Neuronal stem cell (in vitro differentiated cells): Measurements from ENCODE around the gene HCRTR2.
"Not testable (repeated sequence)": the region's sequence is repeated elsewhere in the genome, so short reads cannot be mapped to it uniquely, and the experiment has no call there.

Source experiments
- DNase-seq: peaks from one replicate; pipeline ENCODE4 v3.0.0-alpha.2; 2013; ENCODE audit warnings: low spot score
- H2AFZ ChIP-seq: one replicate; pipeline ENCODE4 v1.6.1; 2013; ENCODE audit warnings: mild to moderate bottlenecking, low read length, inconsistent platforms
- H2AK5ac ChIP-seq: 2 replicates; pipeline ENCODE4 v1.6.1; 2013; ENCODE audit warnings: low read depth, mild to moderate bottlenecking, inconsistent platforms, low read length, moderate library complexity, mixed read lengths
- H2BK120ac ChIP-seq: 2 replicates; pipeline ENCODE4 v1.6.1; 2013; ENCODE audit warnings: low read depth, mild to moderate bottlenecking, inconsistent platforms, low read length, moderate library complexity, mixed read lengths
- H2BK12ac ChIP-seq: one replicate; pipeline ENCODE4 v1.6.1; 2013; ENCODE audit warnings: low read length, inconsistent platforms
- H2BK15ac ChIP-seq: 2 replicates; pipeline ENCODE4 v1.6.1; 2013; ENCODE audit warnings: mild to moderate bottlenecking, low read length, inconsistent platforms, mixed read lengths
- H2BK5ac ChIP-seq: one replicate; pipeline ENCODE4 v1.6.1; 2013; ENCODE audit warnings: inconsistent platforms, mild to moderate bottlenecking, low read length, moderate library complexity
- H3K14ac ChIP-seq: one replicate; pipeline ENCODE4 v1.6.1; 2013; ENCODE audit warnings: low read length, inconsistent platforms
- H3K18ac ChIP-seq: 2 replicates; pipeline ENCODE4 v1.6.1; 2013; ENCODE audit warnings: low read length, inconsistent platforms
- H3K23ac ChIP-seq: 2 replicates; pipeline ENCODE4 v1.6.1; 2013; ENCODE audit warnings: low read depth, mild to moderate bottlenecking, mixed read lengths, low read length, inconsistent platforms; ENCODE audit not compliant: poor library complexity
- H3K27ac ChIP-seq: replicated peaks from 3 replicates; pipeline ENCODE4 v1.5.1; 2013; ENCODE audit warnings: low read length, inconsistent platforms
- H3K27me3 ChIP-seq, 3 experiments: 2 replicates each; pipeline ENCODE4 v1.6.1; 2013; ENCODE audit warnings: low read length in 3 of 3, mild to moderate bottlenecking in 2 of 3, inconsistent platforms in 1 of 3, low read depth in 1 of 3, mixed read lengths in 1 of 3, moderate library complexity in 1 of 3; ENCODE audit not compliant: control insufficient read depth in 3 of 3, insufficient read depth in 3 of 3
- H3K36me3 ChIP-seq, 2 donors: replicated peaks in 1 of 2; 2 replicates each; pipeline ENCODE4 v1.6.1; 2013; ENCODE audit warnings: low read length in 2 of 2; ENCODE audit not compliant: control insufficient read depth in 2 of 2, insufficient read depth in 2 of 2
- H3K4ac ChIP-seq: 2 replicates; pipeline ENCODE4 v1.6.1; 2013; ENCODE audit warnings: inconsistent platforms, mild to moderate bottlenecking, low read length, moderate library complexity
- H3K4me1 ChIP-seq, 2 donors: 1 replicate in 1 of 2; 2 replicates in 1 of 2; pipeline ENCODE4 v1.6.1; 2013; ENCODE audit warnings: low read length in 2 of 2, low read depth in 1 of 2; ENCODE audit not compliant: control insufficient read depth in 2 of 2, insufficient read depth in 1 of 2
- H3K4me2 ChIP-seq: one replicate; pipeline ENCODE4 v1.6.1; 2013; ENCODE audit warnings: mild to moderate bottlenecking, low read length, inconsistent platforms; ENCODE audit not compliant: insufficient read depth, poor library complexity, severe bottlenecking
- H3K4me3 ChIP-seq, 2 donors: 2 replicates each; pipeline ENCODE4 v1.5.1; 2013; ENCODE audit warnings: low read length in 2 of 2, mild to moderate bottlenecking in 2 of 2, inconsistent platforms in 1 of 2, moderate library complexity in 1 of 2
- H3K79me1 ChIP-seq: one replicate; pipeline ENCODE4 v1.6.1; 2013; ENCODE audit warnings: low read depth, mild to moderate bottlenecking, inconsistent platforms, low read length, moderate library complexity
- H3K9ac ChIP-seq: one replicate; pipeline ENCODE4 v1.6.1; 2013; ENCODE audit warnings: mild to moderate bottlenecking, low read depth, low read length, inconsistent platforms; ENCODE audit not compliant: poor library complexity
- H3K9me3 ChIP-seq, 2 donors: replicated peaks in 1 of 2; 2 replicates each; pipeline versions ENCODE3 to v1.6.1; 2013; ENCODE audit warnings: low read length in 2 of 2, mild to moderate bottlenecking in 2 of 2, inconsistent platforms in 1 of 2, low read depth in 1 of 2, mixed read lengths in 1 of 2, moderate library complexity in 1 of 2; ENCODE audit not compliant: control insufficient read depth in 2 of 2, insufficient read depth in 1 of 2
- H4K8ac ChIP-seq: one replicate; pipeline ENCODE4 v1.6.1; 2013; ENCODE audit warnings: low read depth, mild to moderate bottlenecking, inconsistent platforms, low read length, moderate library complexity
- H4K91ac ChIP-seq: one replicate; pipeline ENCODE4 v1.6.1; 2013; ENCODE audit warnings: low read length, low read depth, mild to moderate bottlenecking, inconsistent platforms; ENCODE audit not compliant: poor library complexity
- WGBS, 2 donors: extraction: QIAGEN DNeasy Blood & Tissue Kit; methylation state at CpG; one replicate each; pipeline ENCODE4 v1.1.7; 2013; ENCODE audit warnings: missing lambda C conversion rate in 2 of 2, mixed read lengths in 1 of 2; ENCODE audit not compliant: insufficient read length in 2 of 2, insufficient replicate concordance in 1 of 2; ENCODE audit errors: extremely low coverage in 2 of 2; 5-methylcytosine and 5-hydroxymethylcytosine counted together

Gene HCRTR2

DNA sequence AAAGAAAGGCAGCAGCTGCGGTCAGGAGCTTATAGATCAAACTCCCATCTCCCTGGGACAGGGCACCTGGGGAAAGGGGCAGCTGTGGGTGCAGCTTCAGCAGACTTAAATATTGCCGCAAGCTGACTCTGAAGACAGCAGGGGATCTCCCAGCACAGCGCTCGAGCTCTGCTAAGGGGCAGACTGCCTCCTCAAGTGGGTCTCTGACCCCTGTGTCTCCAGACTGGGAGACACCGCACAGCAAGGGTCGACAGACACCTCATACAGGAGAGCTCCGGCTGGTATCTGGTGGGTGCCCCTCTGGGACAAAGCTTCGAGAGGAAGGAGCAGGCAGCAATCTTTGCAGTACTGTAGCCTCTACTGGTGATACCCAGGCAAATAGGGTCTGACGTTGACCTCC, 15.5 kb upstream of the HCRTR2 start:
- WGBS, 2 donors = no CpG with 5 or more reads among the region's 9 CpGs
- not testable (repeated sequence) for H3K4me3 ChIP-seq, H3K18ac ChIP-seq

DNA sequence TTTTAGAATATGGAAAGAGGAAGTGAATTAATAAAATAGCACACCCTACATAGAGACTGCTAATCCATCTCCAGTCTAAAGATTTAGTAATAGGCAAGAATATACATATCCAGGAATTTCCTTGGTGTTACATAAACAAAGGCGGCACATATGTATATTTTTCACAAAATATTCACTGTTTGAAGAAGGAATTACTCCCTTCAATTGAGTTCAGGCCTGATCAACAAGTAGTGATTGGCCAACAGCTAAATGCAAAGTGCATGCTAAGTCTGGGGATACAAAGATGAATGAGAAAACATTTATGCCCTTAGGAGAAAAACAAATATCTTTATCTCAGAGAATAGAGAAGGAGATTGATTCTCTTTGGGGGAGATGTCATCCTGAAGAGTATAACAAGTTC, 6.5 kb upstream of the HCRTR2 start:
- no peak overlapping the region for H2BK120ac ChIP-seq
- no peak overlapping the region for H3K14ac ChIP-seq
- H3K23ac ChIP-seq = no peak overlapping the region
- WGBS, 2 donors = no CpG with 5 or more reads among the region's 1 CpG
- no peak for DNase-seq
- no peak overlapping the region for H4K91ac ChIP-seq
- H3K79me1 ChIP-seq = no peaks in the 10 kb centered on the region
- no peak overlapping the region for H2BK15ac ChIP-seq
- no peak overlapping the region for H2AFZ ChIP-seq
- no peak overlapping the region for H2BK5ac ChIP-seq
- no peaks in the 10 kb centered on the region for H3K4me1 ChIP-seq
- no peaks in the 10 kb centered on the region for H3K9me3 ChIP-seq
- no peaks in the 10 kb centered on the region for H3K36me3 ChIP-seq
- H3K4ac ChIP-seq = no peak overlapping the region
- peaks cover 0 to 11% (median 0%) of the 10 kb centered on the region in 3 experiments for H3K27me3 ChIP-seq
- H2AK5ac ChIP-seq = no peak overlapping the region
- H3K18ac ChIP-seq = no peak overlapping the region
- no peak overlapping the region for H3K4me3 ChIP-seq
- no peak overlapping the region for H4K8ac ChIP-seq
- H3K9ac ChIP-seq = no peak overlapping the region
- no peak overlapping the region for H3K4me2 ChIP-seq
- H3K27ac ChIP-seq = no peak overlapping the region
- H2BK12ac ChIP-seq = no peak overlapping the region

More for the DNA sequence above, 15.5 kb upstream of the HCRTR2 start:
- not testable (repeated sequence) for H3K14ac ChIP-seq, H3K9ac ChIP-seq, H2BK12ac ChIP-seq, H3K79me1 ChIP-seq, H3K36me3 ChIP-seq, H2BK15ac ChIP-seq, DNase-seq, H3K4me1 ChIP-seq, H4K8ac ChIP-seq, H2BK120ac ChIP-seq, H3K4me2 ChIP-seq, H2BK5ac ChIP-seq, H3K4ac ChIP-seq, H2AK5ac ChIP-seq, H3K23ac ChIP-seq, H3K27ac ChIP-seq, H4K91ac ChIP-seq, H2AFZ ChIP-seq, H3K9me3 ChIP-seq, H3K27me3 ChIP-seq

DNA sequence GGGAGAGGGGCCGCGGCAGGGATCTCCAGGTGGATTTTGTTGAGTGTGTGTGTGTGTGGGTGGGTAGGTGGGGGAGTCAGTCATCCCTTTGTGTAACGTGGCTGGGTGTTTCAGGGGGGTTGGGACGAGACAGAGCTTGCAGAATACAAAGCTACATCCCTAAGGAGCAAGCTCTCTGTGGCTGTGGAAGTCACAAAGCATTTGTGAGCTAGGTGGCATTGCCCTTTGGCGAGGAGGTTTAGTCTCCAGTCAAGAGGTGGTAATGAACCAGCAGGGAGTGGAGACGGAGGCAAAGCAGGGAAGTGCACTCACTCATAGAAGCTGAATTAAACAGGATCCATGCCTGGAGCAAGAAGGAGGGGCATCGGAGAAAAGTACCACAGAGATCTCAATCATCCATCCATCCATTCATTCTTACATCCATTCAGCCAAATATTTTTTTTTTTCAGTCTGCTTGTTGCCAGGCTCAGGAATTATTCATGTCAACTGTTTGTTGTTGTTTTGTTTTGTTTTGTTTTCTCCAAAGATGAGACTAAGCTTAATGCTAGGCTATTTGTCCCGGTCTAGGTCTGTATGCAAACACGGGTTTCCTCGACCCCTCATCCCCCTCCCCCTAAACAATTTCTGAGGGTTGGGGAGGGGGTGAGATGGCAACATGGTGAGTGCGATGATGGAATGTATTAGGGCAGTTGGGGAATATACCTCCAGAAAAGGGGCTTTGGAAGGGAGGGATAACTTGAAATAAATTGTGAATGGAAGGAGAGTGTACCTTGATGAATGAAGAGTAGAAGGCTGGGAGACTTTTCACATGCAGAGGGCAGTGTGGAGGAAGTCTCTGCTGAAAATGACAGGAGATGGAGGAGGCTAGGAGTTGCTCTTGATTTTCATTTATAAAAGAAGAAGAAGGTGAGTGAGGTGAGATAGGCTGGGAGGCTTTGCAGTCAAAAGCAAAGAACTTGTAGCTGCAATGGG, 1.0 kb downstream of the HCRTR2 start:
- no peaks in the 10 kb centered on the region for H3K9me3 ChIP-seq
- peaks cover 0 to 5% of the 10 kb centered on the region in 2 donors for H3K4me1 ChIP-seq
- peaks cover 0 to 47% (median 17%) of the 10 kb centered on the region in 3 experiments for H3K27me3 ChIP-seq
- no peak overlapping the region for H3K4ac ChIP-seq
- no peaks in the 10 kb centered on the region for H3K79me1 ChIP-seq
- no peak overlapping the region for H2BK15ac ChIP-seq
- H4K91ac ChIP-seq = no peak overlapping the region
- no peak overlapping the region for H2BK12ac ChIP-seq
- WGBS, 2 donors = no CpG with 5 or more reads among the region's 11 CpGs
- peak overlapping the region; percentile 80 for H3K4me2 ChIP-seq
- peak overlapping the region in 1 of 2 donors; percentile 9 for H3K4me3 ChIP-seq
- no peak overlapping the region for H3K27ac ChIP-seq
- no peak overlapping the region for H2BK5ac ChIP-seq
- H3K36me3 ChIP-seq = no peaks in the 10 kb centered on the region
- no peak overlapping the region for H3K9ac ChIP-seq
- no peak overlapping the region for H2AK5ac ChIP-seq
- H4K8ac ChIP-seq = no peak overlapping the region
- H2BK120ac ChIP-seq = no peak overlapping the region
- H2AFZ ChIP-seq = no peak overlapping the region
- no peak overlapping the region for H3K14ac ChIP-seq
- H3K23ac ChIP-seq = no peak overlapping the region
- no peak overlapping the region for H3K18ac ChIP-seq
- no peak for DNase-seq

DNA sequence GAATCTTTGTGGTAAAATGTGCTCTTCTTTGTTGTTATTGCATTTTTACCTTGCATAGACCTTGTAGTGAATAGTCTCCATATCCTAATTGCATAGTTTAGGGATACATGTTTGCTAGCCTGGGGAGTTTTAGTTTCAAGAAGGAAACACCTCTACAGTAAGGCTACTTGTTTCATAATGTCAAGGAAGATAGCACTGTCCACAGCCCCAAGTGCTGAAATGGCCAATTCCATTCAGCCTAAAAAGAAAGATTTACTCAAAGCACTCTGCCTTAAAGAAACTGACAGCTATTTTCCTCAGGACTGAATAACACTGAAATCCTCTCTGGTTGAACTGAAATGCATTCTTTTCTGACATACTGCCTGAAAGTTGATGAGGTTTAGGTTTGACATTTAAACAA, 2.6 kb downstream of the HCRTR2 start:
- Histone ChIP-seq H3K27me3 (peaks cover 0 to 43% (median 17%) of the 10 kb centered on the region in 3 experiments), H3K9ac (no peak overlapping the region), H3K4ac (no peak overlapping the region), H3K36me3 (no peaks in the 10 kb centered on the region), H3K4me1 (peaks cover 0 to 5% of the 10 kb centered on the region in 2 donors), H2BK5ac (no peak overlapping the region), H3K79me1 (no peaks in the 10 kb centered on the region), H3K23ac (no peak overlapping the region), H2BK12ac (no peak overlapping the region), H3K4me3 (no peak overlapping the region), H3K9me3 (no peaks in the 10 kb centered on the region), H2AK5ac (no peak overlapping the region), H3K4me2 (no peak overlapping the region), H2AFZ (no peak overlapping the region), H3K18ac (no peak overlapping the region), H4K8ac (no peak overlapping the region), H2BK120ac (no peak overlapping the region), H3K27ac (no peak overlapping the region), H3K14ac (no peak overlapping the region), H4K91ac (no peak overlapping the region), H2BK15ac (no peak overlapping the region)
- no peak for DNase-seq
